HG03135 (cell line): ENCODE measurements around the gene PHGDH.

Source experiments
- ATAC-seq: cut with Tn5 transposase; IDR thresholded peaks from one replicate; pipeline ENCODE4 v1.9.1; 2021; ENCODE audit warnings: mild to moderate bottlenecking, moderate library complexity; ENCODE audit not compliant: unreplicated experiment

PHGDH gene

DNA sequence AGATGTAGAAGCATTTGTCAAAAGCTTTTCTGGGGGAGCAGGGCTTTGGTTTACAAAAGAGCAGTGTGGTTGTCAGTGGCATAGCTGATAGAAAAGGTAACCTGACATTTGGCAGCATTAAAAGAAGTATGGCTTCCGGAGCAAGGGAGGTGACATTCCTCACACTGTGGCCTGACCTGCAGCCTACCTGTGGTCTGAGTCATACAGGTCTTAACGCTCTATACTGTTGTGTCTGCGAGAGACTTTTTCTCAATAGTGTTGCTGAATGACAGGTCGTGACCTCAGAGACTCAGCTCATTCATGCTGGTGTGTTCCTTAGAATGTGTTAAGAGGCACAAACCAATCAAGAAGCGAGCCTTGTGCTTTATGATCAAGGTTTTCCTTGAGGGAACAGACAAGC is 19.3 kb downstream of the PHGDH start:
- ATAC-seq = no peak

DNA sequence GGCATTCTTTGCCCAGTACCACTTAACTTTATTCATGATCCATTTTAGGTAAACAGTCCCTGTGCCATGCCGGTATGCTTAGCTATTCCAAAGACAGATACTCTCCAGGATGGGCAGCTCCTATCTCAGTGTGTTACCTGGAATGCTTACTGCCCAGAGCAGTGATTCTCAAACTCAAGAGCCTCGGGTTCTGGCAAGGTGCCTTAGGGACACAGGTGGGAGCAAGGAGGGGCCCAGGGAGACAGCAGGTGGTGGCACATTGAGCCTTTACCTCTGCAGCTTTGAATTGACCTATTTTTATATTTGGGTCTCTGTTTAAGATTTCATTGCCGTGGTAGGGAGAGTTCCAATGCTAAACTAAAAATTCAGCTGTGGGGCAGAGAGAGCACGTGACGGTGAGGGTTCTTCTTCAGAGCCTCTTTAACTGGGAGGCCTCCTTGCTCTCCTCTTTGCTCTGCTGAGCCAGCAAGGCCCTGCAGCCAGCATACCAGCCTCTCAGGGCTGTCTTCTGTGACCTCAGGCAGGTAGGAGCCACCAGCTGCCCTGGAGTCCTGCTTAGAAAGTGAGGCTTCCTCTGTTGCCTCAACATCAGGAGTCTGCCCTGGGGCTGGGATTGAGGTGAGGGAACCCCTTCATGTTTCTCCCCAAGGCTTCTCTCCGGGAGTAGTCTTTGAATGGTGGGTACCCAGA is 20.2 kb downstream of the PHGDH start:
- ATAC-seq = no peak

DNA sequence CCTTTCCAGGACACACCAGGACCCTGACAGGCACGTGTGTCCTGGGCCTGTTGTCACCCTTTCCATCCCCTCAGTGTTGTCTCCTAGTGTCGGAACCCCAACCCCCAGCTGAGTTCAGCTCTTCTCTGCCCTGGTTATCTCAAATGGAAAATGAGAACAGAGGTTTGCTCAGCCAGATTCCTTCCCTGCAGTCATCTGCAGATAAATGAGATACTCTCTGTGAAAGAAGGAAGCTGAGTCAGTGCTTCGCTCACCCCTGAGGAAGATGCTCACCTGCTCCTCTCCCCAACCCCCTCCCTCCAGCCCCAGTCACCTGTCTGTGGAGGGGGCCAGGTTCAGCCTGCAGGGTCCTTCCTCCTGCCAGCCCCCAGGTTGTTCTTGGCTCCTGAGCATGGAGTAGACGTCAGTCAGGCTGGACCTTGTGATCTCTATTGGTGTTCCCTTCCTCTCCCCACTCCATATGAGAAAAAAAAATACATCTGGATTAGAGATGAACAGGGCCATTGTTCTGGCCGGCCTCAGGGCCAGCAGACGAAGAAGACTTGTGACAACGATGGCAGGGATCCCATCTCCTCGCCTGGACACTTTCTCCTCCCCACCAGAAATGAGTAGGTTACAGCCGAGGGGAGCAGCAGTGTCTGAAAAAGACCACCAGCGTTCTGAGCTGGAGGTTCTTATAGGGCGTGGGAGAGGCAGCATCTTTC is 20.9 kb downstream of the PHGDH start:
- ATAC-seq = no peak

DNA sequence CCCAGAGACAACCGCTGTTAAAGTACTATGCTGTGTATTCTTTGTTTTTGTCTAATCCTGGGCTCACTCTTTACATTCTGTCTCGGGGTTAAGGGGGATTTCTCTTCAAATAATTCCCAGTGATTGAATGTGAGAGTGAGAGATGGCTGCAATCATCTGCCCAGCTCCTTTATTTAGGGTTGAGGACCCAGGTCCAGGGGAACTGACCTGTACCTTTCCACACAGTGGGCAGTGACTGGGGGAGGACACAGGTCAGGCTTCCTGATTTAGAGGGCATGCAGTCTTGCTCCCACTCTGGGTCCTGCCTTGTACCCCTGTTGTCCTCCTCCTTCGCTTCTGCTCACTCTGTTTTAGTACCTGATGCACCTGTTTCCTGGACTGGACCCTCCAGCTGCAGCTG is 22.0 kb downstream of the PHGDH start:
- no peak for ATAC-seq

DNA sequence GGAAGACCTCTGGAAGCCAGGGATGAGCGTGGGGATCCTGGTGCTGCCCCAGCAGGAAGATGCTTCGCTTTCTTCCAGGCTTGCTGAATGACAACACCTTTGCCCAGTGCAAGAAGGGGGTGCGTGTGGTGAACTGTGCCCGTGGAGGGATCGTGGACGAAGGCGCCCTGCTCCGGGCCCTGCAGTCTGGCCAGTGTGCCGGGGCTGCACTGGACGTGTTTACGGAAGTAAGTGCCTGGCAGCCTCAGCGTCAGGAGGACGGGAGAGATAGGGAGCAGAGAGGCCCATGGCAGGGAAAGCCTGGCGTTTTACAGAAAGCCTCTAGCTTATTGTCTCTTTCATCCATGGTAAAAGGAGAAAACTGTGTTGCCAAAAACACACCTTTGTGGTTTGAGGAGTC is 23.5 kb downstream of the PHGDH start:
- ATAC-seq = no peak

DNA sequence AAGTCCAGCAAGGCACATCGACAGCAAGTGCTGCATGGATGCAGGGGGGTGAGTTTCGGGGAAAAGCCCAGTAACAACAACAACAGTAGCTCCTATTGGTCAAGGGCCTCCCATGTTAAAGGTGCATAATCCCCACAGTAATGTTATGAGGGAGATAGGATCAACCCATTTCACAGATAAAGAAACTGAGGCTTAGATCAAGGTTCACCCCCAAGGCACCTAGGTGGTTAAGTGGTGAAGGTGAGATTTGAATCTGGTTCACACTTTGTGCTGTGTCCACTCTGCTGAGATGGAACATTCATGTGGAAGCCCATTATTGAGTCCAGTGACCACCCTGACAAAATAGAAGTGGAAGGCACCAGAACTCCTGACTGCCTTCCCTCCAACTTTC is 24.9 kb downstream of the PHGDH start:
- no peak for ATAC-seq

DNA sequence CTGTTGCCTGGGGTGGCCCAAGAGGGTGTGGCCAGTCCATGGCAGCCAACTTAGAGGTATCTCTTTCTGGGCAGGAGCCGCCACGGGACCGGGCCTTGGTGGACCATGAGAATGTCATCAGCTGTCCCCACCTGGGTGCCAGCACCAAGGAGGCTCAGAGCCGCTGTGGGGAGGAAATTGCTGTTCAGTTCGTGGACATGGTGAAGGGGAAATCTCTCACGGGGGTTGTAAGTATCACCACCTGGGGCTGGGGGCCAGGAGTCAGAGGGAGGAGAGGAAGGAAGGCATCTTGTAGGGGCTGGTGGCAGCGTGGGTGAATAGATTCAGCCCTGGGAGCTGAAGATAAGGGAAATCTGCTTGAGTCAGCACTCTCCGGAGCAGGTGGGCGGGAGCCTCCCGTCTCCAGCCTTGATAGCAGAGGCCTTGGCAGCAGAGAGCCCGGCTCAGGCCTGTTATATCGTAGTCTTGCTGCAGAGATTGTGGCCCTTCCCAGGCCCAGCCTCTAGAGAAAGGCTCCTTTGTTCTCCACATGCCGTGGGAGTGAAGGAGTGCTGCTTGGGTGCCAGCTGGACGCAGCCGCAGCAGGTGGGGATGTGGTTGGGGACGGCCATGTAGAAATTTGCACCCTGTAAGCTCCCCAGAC is 25.4 kb downstream of the PHGDH start:
- no peak for ATAC-seq

DNA sequence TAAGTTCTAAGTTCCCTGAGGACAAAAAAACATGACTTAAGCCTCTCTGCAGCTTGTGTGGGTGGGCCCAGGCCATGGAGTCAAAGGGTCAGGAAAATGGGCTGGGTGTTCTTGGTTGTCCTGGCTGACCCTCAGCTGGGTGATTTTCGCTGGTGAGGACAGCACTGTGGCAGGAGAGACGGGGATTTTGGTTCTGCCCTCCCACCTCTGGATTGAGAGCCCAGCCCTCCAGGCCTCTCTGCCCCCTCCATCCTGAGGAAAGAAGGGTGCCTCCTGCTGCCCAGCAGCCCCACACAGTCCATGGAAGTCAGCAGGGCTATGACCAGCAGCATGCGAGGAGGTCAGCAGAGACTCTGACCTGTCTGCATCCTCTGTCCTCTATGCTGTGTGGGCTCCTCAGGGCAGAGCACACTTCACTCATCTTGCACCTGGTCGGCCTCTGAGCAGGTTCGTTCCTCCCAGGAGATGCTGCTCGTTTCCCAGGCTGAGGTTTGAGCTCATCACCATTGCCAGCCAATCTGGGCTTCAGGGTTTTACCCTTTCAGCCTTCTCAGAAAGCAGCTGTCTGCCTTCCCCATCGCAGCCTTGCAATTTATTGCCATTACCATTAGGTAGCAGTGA is 26.5 kb downstream of the PHGDH start:
- ATAC-seq = no peak

DNA sequence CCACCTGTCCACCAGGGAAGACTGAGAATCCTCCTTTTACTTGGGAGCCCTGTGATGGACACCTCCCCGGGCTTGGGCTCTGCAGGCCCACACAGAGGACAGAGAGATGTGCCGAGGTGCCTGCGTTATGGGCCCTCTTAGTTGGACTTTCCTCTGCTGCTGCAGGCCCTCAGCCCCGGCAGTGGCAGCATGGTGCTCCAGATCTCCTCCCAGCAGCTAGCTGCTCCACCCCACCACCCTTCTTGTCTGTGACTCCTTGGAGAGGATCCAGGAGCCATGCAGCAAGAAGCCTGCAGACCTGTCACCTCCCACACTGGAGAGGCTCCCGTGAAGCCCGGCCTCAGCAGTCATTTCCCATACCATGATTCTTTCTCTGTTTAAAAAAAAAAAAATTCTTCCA is 27.4 kb downstream of the PHGDH start:
- no peak for ATAC-seq

DNA sequence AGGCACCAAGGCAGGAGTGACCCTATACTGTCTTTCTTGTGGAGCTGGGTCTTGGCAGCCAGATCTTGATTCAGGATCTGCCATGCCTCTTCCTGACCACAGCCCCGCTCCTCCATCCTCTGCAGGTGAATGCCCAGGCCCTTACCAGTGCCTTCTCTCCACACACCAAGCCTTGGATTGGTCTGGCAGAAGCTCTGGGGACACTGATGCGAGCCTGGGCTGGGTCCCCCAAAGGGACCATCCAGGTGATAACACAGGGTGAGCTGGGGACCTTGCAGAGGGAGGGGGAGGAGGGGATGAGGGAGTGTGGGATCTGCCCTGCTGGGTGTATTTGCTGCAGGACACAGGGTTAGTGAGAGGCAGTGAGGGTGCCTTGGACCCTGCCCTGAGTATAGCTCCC is 28.5 kb downstream of the PHGDH start:
- ATAC-seq = no peak

DNA sequence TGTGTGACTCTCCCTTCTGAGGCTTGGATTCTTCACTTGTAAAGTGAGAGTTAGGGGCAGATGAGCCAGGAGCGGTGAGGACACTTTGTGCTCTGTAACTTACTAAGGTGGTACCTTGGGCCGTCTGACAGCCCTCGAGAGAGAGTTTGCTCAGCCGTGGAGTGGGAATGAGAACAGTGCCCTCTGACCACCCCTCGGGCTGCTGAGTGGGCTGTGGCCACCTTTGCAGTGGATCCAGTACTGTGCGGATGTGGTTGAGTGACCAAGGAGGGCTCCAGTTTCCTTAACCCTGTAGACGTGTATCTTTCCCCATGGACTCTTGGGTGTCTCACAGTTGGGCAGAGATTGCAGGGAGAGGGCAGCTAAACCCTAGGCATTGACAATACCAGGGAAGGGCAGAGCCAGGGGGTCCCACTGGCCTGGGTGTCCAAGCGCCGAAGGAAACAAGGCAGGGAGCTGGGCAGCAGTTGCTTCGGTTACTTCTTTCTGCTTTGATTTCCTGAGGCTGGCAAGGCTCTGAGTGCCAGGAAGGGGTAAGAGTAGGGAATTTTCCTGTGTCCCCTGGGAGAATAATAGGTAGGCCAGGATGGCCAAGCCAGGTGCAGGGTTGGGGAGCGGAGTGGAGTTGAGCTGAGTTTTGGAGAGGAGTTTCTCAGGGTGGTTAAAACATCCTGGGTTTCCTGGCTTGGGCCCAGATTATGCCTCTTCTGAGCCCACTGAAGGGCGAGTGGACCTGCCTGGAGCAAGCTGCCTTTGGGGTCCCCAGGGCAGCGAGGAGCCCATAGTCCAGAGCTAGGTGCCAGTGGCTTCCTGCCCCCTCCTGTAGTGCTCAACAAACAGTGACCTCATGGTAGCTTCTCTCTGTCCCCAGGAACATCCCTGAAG is 29.4 kb downstream of the PHGDH start:
- ATAC-seq = no peak

DNA sequence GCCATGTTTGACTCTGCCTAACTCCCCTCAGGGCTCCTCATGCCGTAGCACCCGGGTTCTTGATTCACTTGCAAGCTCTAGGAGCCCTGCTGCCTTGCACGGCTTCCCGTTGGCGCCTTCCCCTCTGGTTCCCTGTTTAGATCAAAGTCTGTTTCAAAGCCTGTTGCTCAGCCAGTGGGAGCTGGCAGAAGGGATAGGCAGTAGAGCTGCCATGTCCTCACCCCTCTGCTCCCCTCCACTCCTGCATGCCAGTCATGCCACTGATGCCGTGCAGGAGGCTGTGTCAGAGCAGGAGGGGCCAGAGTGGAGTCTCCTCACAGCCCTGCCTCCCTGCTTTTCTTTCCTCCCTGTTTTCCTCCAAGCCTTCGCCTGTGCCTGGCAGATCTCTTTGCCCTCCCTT is 30.5 kb downstream of the PHGDH start:
- no peak for ATAC-seq

DNA sequence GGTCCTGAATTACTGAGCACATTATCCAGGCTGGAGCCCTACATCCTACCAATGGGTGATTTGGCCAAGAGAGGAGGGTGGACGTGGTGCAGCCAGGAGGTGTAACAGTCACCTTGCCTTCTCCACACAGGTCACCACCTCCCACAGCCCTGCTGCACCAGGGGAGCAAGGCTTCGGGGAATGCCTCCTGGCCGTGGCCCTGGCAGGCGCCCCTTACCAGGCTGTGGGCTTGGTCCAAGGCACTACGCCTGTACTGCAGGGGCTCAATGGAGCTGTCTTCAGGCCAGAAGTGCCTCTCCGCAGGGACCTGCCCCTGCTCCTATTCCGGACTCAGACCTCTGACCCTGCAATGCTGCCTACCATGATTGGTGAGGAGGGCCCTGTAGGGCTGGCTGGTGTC is 30.9 kb downstream of the PHGDH start:
- no peak for ATAC-seq

DNA sequence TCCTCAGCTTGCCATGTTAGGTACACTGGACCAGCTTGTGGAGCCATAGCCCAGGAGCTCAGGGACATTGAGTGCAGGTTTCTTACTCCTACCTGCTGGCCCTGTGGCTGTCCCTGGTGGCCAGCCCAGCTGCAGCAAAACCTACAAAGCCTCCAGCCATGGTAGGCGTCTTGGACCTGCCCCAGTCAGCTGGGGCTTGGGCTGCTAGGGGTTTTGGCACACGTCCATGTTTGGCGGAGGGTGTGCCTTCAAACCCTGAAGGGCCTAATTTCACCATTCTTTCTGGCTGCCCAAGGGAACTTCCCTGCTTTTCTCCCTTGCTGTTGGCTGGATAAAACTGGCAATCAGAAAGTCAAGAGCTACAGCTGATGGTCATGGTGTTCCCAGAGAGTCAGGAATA is 31.6 kb downstream of the PHGDH start:
- no peak for ATAC-seq

DNA sequence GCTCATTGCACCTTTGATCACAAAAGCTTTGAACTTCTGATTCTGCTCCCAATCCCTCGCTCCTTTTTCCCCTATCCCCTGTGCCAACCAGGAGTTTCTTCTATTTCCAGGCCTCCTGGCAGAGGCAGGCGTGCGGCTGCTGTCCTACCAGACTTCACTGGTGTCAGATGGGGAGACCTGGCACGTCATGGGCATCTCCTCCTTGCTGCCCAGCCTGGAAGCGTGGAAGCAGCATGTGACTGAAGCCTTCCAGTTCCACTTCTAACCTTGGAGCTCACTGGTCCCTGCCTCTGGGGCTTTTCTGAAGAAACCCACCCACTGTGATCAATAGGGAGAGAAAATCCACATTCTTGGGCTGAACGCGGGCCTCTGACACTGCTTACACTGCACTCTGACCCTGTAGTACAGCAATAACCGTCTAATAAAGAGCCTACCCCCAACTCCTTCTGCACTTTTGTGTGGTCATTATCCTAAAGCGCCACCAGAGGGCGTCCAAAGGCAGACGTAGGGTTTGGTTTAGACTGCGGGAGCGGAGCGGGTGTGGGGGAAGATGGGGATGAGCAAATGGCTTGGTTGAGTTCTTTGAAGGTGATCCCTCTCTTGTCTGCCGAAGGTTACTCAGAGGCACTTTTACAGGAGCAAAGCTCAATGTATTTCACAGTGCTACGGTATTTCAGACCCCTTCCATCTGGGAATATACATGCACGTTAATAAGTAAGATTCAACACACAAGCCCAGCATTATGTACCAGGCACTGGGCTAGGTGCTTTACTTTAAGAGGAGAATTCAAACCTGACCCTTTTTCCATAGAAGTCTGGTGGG is 32.3 kb downstream of the PHGDH start:
- peak; percentile 67 for ATAC-seq

DNA sequence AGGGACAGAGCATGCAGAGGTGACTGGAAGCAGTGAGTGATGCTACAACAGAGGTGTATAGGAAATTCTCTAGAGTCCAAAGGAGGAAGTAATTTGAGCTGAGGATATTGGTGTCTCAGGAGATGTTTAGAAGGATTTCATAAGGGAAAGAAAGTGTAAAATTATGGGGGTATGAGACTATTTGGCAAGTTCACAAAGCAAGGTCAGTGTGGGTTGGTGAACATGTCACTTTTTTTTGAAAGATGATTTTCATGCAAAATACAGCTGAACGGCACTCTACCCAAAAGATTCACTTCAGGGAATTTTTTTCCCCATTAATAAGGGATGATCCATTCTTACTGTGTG is 32.8 kb downstream of the PHGDH start:
- ATAC-seq = no peak

DNA sequence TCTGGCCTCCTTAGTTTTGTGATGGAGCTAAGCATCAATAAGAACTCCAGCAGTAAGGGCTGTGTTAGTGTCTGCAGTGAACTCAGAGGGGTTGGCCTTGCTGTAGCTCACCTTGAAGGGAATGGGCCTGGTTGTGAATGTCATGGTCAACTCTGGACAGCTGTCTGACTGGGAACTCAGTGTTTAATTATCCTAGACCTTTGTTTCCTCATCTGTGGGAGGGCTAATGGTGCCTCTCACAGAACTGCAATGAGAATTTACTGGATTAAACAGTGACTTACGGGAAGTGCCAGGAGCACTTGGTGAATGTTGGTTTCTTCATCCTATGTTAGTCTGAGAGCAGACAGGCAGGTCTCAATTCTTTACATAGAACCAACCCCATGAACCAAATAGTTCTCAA is 33.3 kb downstream of the PHGDH start:
- ATAC-seq = no peak

DNA sequence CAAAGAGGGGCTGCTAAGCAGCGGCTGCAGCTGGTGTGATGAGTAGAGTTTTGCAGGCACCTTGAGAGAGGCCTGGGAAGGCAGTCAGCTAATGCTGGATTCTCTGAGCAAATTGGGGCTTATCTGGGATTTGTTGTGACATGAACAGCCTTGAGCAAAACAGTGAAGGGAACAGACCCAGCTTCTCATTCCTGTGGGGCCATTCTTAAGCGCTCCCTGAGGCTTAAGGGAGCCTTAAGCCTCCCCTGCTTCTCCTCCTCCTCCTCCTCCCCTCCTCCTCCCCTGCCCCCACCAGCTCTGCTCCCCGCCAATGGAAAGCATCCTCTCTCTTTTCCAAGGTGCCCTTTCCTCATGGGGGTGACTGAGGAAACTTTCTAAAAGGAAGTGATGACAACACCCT is 35.7 kb downstream of the PHGDH start:
- no peak for ATAC-seq

DNA sequence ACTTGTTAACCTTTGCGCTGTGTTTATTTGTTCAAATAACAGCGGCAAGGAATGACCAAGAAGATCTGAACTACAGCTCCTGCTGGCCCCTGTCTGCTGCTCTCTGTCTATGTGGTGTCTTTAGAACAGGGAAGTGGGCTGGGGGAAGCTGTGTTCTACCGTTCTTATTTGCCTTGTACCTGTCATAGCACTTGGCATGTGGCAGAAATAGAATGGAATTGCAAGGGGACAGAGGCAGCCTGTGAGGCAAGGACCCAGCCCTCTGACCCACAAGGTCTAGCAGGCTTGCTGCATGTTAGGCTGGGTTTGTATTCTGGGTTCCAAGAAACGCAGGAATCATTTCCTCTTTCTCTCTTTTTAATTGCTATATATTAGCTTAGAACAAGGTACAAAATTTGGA is 36.3 kb downstream of the PHGDH start:
- ATAC-seq = no peak

DNA sequence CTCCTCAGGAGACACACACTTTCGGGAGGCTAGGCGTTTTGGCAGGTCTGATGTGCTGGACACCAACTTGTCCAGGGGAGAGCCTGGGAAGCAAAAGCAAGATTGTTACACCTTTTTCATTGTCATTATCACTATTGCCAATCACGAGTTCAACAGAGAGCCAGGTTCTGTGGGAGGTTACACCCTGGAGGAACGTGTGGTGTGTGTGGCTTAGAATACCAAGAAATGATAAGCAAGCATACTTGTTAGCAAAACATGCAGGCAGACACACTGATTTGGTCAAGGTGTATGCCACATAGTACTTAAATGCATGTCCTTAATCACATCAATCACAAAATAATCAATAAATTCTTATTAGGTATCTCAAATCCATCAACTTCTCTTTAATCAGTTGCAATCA is 40.9 kb downstream of the PHGDH start:
- no peak for ATAC-seq
